22Rv1 (cell line): ENCODE results near the gene COL5A1.

Experiments used
- CTCF ChIP-seq: fragments of 450-650 bp; IDR thresholded peaks from 2 replicates; pipeline ENCODE4 v1.5.1; 2017; ENCODE audit warnings: mild to moderate bottlenecking
- ZFX ChIP-seq: fragments of 450-650 bp; IDR thresholded peaks from 2 replicates; pipeline ENCODE4 v1.6.1; 2017; ENCODE audit warnings: antibody characterized with exemption, borderline replicate concordance

- TF ChIP-seq CTCF (no peak), ZFX (no peak)
Observed at GRCh38 chr9:134640506-134641172, 964 bp upstream of the COL5A1 start.
